NCI-H1417 (cell line): ENCODE data around the gene SLC6A8.
"Not testable (repeated sequence)": the region's sequence is repeated elsewhere in the genome, so short reads cannot be mapped to it uniquely, and the experiment has no call there.

ENCODE experiments used
- DNase-seq, 3 experiments: peaks; one replicate each; lab custom pipeline; 2025; lab: John Stamatoyannopoulos, UW

SLC6A8 gene

GRCh38 chrX:153706799-153707198 is 19.1 kb downstream of the SLC6A8 start:
- no peak for DNase-seq

- no peak for DNase-seq
These were observed 19.7 kb downstream of the SLC6A8 start for GRCh38 chrX:153707406-153707805.

- peak; percentile 10 to 60 (median 27) for DNase-seq
These were observed 20.7 kb downstream of the SLC6A8 start for GRCh38 chrX:153708415-153708814.

GRCh38 chrX:153709726-153710674 is 22.3 kb downstream of the SLC6A8 start:
- DNase-seq: no peak

DNA sequence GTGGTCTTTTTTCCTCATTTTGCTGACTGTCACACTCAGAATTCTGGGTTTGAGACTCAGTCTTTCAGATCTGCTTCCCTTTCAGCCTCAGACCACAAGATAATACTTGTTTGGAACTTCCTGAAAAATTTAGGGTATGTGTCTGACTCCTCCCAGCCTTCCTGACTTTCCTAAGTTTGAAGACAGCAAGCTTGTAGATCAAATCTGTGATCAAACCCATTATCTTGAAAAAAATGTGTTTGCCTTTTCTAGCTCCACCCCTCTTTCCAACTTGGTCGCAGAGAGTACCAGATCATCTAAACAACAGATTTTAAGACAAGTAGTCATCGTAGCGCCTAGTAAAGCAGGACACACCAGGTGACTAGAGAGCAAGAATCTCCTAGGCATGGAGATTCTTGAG is 26.5 kb downstream of the SLC6A8 start:
- no peak for DNase-seq

GRCh38 chrX:153717445-153717844 is 29.7 kb downstream of the SLC6A8 start:
- no peak for DNase-seq

GRCh38 chrX:153719238-153719637 is 31.5 kb downstream of the SLC6A8 start:
- no peak for DNase-seq

DNA sequence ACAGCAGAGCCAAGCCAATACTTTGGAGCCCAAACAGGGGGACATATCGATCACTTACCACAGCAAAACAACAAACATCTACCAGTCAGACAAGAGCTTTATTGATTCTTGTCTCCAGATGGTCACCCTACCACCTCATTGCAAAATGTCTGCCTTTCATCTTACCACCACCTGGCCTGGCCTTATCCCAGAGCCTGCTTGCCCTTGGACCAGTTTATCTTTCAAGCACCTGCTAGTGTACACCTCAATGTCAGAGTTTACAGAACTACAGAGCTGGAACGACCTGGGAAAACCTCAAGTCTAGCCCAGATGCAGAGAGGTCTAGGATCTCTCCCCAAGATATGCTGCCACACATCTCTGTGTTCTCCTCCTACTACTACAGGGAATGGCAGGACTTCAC is 32.0 kb downstream of the SLC6A8 start:
- DNase-seq: no peak

DNA sequence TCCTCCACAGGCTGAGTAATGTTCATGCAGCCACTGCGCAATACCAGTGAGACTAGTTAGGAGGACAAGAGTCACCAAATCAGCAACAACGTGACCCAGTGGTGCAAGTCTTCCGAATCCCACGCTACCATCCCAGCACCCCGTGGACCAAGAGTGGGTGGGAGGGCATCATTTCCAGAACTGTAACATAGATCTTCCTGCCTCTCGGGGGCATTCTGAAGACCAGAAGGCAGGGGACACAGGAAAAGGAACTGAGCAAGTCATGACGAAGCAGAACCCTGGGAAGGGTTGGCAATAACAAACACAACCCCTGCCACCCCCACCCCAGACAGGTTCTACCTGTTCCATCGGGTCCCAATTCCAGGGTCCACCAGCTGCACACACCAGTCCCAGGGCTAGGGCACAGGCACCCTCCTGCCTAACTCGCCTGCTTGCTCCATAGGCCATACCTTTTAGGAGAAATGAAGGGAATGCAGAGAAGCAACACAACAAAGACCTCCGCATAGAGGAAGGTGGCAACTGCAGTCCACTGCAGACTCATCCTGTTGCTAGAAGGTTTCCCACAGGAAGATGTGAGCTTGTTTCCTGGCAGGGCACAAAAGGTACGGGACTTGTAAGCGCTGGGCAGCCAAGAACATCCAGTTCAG is 35.1 kb downstream of the SLC6A8 start:
- DNase-seq: no peak

DNA sequence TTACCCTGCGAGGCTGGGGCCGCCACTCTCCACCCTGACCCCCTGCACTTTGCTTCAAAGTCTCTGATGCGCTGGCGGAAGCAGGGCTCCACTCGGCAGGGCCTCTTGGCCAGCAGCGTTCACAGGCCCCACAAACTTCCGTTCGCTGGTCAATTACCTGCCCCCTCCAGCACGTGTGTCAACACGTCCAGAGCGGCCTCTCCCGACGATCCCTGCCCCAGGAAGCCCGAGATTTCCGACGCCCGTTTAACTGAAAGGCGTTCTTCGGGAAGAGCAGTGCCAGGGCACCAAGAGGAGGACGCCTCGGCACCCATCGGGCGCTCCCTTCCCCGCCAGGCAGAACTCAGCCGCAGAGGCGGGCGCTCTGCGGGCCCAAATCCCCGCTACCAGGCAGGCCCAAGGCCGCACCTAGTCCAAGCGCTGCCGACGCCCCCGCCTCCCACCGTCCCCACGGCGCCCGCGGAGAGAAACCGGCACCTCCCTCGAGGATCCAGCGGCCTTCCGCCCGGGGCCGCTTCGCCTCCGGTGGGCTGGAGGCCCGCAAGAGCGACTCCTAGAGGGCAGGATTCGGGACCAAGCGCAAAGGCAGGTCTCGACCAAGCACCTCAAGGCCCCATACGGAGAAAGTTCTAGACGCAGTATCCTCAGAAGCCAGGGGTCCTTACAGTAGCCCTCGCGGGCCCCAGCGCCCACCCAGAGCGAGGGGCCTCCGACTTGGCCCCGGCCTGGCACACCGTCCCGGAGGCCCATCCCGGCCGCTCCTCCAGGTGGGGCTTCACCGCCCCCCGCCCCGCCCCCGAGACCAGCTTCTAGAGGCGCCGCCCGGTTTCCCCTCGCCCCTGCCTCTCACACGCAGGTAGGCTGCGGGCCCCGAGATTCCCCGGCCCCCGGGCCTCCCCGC is 35.9 kb downstream of the SLC6A8 start:
- DNase-seq: peak; percentile 54 to 87 (median 82)

- DNase-seq: peak; percentile 94 to 97 (median 95)
These were observed 36.7 kb downstream of the SLC6A8 start, which contains the start of the genes ABCD1 and BCAP31 for GRCh38 chrX:153724252-153725038. Gene ABCD1 (plus strand): TSS chrX:153724856. CDS start chrX:153725267, 411 bp downstream. Gene BCAP31 (minus strand): TSS chrX:153724387. CDS start chrX:153723244, 1,143 bp downstream.

GRCh38 chrX:153725039-153725831 is 37.5 kb downstream of the SLC6A8 start:
- peak in 1 of 3 experiments; percentile 50 for DNase-seq

GRCh38 chrX:153725832-153726285 is 38.1 kb downstream of the SLC6A8 start:
- DNase-seq: no peak

DNA sequence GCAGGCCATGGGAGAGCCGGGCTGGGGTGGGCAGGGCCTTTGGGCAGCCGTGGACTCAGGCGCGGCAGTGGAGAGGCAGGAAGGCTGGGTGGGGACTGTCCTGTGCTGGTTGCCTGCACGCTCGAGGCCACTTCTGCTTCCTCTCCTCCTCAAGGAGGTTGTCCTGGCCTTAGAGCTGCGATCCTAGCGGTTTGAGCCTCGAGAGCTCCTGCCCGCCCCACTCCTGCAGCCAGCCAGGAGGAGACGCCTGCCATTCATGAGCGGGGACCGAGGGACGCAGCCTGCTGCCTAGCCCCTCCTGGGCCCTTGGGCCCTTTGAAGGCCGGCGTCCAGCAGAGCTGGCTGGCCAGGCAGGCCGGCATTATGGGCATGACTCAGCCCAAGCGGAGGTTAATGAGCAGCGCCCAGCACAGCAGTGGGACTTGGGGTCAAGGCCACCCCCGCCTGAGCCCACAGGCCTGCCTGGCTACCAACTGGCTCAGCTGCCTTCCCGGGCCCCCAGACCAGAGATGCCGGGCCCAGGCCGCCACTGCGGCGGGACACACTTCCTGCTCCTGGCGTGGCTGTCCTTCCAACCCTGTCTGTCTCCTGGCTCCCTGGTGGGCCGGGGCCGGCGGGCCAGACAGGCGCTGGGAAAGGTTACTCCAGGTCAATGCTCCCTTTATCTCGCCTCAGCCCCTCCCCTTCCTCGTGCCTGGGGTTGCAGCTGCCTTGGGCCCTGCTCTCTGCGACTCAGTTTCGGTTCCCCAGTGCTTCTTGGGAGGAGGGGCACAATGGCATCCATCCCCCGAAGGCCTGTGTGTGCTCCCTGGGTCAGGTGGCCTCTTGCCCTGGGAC is 38.8 kb downstream of the SLC6A8 start:
- peak in 2 of 3 experiments; percentile 44 to 67 for DNase-seq

DNA sequence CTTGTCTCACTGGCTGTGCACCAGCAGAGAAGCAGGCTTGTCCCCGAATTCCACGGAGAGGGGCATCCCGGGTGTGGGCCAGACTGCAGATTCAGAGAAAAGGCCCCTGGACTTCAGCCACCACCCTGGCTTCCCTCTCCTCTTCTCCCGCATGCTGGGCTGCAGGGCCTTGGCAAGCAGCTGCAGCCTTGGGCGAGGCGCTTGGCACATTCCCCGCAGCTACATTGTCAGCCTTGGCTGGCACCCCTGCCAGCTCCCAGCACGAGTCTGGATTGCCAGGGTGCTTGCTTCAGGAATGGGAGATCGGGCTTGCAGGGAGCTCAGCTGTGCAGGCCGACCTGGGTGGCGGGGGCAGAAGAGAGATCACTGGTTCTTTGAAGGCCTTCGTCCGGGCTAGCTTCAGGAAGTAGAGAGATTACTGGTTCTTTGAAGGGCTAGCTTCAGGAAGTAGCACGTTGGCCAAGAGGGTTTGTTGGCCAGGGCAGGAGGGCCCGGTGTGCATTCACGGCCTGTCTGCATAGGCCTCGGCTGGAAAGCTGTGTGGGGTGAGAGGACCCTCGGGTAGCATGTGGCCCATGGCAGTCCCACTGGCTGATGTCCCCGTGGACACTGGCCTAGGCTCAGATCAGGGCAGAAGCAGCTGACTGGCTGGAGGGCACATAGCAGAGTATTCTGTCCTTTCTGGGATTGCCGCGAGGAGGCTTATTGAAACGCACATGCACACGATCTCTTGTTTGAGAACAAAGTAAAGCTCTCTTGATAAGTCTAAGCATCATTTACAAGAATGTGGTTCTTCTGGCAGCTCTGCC is 39.6 kb downstream of the SLC6A8 start:
- peak in 2 of 3 experiments; percentile 31 to 55 for DNase-seq

DNA sequence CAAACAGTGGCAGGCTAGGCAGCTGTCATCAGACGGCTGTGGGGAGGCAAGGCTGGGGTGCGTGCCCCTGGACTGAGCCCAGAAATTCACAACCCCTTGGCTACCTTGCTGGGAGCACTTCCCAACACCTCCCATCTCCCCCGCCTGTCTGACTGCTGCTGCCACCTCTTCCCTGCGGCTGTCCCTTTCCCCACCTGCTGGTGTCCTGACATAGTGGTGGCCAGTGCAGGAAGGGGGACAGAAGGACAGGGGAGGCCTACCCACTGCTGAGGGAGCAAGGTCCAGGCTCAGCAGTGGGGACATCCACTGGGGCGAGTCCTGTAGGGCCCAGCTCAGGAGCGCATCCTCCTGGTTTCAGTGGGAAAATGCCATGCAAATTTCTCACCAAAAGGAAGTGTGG is 40.4 kb downstream of the SLC6A8 start:
- DNase-seq: no peak

GRCh38 chrX:153728951-153729631 is 41.4 kb downstream of the SLC6A8 start:
- DNase-seq: no peak

DNA sequence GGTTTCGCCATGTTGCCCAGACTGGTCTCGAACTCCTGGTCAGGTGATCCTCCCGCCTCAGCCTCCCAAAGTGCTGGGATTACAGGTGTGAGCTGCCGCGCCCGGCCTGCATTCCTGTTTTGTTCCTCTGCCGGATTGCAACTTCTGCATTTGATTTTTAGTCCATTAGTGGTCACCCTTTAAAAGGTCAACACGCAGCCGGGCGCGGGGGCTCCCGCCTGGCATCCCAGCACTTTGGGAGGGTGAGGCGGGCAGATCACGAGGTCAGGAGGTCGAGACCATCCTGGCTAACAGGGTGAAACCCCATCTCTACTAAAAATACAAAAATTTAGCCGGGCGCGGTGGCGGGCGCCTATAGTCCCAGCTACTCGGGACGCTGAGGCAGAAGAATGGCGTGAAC is 42.4 kb downstream of the SLC6A8 start:
- DNase-seq: not testable (repeated sequence)
